KOPT-K1 (cell line): ENCODE results near the gene MYOM3.
"Not testable (repeated sequence)": the region's sequence is repeated elsewhere in the genome, so short reads cannot be mapped to it uniquely, and the experiment has no call there.

Experiments used
- H3K27ac ChIP-seq: fragments of 200-600 bp; sonication (generic); 2 replicates; pipeline ENCODE4 v1.5.1; 2016; ENCODE audit warnings: antibody characterized with exemption, mild to moderate bottlenecking, low read depth, low read length; ENCODE audit not compliant: poor library complexity, severe bottlenecking
- H3K36me3 ChIP-seq: fragments of 200-600 bp; sonication (generic); 2 replicates; pipeline ENCODE4 v1.5.1; 2017; ENCODE audit warnings: antibody characterized with exemption, mild to moderate bottlenecking, low read length, moderate library complexity; ENCODE audit not compliant: insufficient read depth
- H3K9me3 ChIP-seq: fragments of 200-600 bp; sonication (generic); 2 replicates; pipeline ENCODE4 v1.5.1; 2017; ENCODE audit warnings: antibody characterized with exemption, low read length, mild to moderate bottlenecking; ENCODE audit not compliant: insufficient read depth, poor library complexity, severe bottlenecking

Gene MYOM3

GRCh38 chr1:24036088-24036487 is 75.8 kb downstream of the MYOM3 start:
- Histone ChIP-seq H3K36me3 (no peaks in the 10 kb centered on the region), H3K27ac (no peak overlapping the region)

GRCh38 chr1:24032981-24033380 is 79.0 kb downstream of the MYOM3 start:
- H3K27ac ChIP-seq, result no peak overlapping the region
- no peaks in the 10 kb centered on the region for H3K36me3 ChIP-seq
- no peaks in the 10 kb centered on the region for H3K9me3 ChIP-seq

More at GRCh38 chr1:24036088-24036487, 75.8 kb downstream of the MYOM3 start:
- no peaks in the 10 kb centered on the region for H3K9me3 ChIP-seq

DNA sequence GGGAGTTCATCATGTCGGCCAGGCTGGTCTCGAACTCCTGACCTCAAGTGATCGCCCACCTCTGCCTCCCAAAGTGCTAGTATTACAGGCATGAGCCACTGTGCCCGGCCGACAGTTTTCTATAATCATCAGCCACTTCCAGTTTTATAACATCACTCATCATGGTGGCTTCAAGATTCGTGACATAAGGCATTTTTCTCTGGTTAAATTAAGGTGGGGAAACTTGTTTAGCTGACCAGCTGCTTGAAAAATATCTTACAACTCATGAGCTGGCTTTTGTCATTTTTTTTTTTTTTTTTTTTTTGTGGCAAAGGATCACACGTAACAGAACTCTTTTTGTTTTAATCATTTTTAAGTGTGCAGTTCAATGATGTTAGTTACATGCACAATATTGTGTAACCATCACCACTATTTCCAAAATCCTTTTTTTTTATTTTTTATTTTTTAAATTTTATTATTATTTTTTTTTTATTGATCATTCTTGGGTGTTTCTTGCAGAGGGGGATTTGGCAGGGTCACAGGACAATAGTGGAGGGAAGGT is 80.9 kb downstream of the MYOM3 start:
- not testable (repeated sequence) for H3K27ac ChIP-seq, H3K36me3 ChIP-seq, H3K9me3 ChIP-seq

- Histone ChIP-seq H3K36me3 (no peaks in the 10 kb centered on the region), H3K9me3 (no peaks in the 10 kb centered on the region), H3K27ac (no peak overlapping the region)
Observed at GRCh38 chr1:24027838-24028468, 84.0 kb downstream of the MYOM3 start.

DNA sequence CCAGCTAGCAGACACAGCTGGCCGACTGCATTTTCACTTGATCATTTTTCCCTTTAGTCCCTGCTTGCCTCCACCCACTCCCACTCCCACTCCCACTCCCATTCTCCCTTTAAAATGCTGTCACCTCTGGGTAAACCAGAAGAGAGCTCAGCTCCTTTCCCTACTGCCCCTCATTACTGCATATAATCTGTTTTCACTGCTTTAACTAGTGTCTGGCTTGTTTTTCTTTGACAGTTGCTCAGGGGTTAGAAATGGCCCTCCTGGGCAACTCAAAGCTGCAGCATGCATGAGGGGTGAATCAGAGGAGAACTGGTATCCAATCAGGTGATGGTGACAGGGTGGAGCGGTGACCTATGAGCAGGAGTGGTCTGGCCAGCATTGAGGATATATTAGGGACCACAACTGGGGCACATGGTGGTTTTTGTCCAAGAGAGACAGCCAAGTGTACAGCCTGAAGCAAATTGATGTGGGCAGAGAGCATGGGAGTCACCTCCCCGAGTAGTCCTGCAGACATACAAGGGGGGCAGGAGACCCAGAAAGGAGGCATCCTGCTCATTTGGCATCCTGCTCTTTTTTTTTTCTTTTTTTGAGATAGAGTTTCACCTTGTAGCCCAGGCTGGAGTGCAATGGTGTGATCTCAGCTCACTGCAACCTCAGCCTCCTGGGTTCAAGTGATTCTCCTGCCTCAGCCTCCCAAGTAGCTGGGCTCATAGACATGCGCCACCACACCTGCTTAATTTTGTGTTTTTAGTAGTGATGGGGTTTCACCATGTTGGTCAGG is 89.2 kb downstream of the MYOM3 start:
- no peaks in the 10 kb centered on the region for H3K9me3 ChIP-seq
- H3K27ac ChIP-seq, result no peak overlapping the region
- no peaks in the 10 kb centered on the region for H3K36me3 ChIP-seq

DNA sequence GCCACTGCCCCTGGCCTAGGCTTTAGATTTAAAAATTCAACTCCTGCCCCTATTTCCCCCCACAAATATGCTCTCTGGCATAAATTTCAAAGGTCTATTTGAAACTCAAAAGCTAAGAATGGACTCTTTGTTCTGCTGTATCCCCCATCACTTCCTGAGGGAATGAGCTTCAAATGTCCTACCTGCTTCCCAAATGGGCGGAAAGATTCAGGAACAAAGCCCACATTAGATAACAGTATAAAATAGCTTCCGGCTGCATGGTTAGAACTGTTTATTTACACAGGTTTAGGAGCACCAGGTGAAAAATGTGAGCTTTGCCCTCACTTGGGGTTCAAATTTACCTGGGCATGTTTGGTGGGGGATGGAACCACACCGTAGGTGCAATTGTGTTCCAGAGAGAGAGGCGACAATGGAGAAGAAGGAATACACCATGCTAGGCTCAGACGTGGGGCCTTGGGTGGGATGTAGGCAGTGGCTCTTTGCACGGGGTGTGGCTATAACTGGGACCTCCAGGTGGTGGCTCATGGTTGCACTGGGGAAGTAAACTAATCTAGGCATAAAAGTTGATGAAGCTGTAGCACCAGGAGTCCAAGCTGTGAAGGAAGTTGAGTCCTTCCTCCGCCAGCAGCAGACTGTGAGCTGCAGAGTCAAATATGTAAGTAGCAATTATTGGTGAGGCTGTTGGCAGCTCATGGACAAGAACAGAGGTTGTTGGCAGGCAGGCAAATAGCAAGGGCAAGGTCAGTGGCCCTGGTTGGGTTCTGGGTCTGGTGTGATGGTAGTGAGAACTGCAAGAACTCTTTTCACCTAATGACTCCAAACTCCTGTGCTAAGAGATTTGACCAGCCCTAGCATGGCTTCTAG is 90.3 kb downstream of the MYOM3 start:
- Histone ChIP-seq H3K36me3 (no peaks in the 10 kb centered on the region), H3K27ac (no peak overlapping the region), H3K9me3 (no peaks in the 10 kb centered on the region)

DNA sequence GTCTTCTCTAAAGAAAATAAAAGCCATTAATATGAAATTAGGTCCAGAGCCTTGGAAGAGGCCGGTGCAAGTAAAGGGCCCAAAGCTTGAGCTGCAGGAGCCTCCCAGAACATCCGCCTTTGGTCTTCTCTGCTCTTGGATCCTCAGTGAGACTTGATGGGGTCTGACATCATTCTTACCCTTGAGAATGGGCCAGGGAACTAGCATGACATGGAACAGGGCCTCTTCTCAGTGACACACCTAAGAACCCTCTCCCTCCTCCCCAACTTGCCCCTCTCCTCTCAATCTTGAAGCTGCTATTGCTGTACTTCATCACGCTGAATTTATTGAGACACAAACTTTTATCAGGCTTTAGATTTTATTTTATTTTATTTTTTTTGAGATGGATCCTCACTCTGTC is 91.5 kb downstream of the MYOM3 start:
- Histone ChIP-seq H3K27ac (no peak overlapping the region), H3K36me3 (no peaks in the 10 kb centered on the region), H3K9me3 (no peaks in the 10 kb centered on the region)

GRCh38 chr1:24020025-24020424 is 91.9 kb downstream of the MYOM3 start:
- Histone ChIP-seq H3K9me3 (no peaks in the 10 kb centered on the region), H3K36me3 (no peaks in the 10 kb centered on the region), H3K27ac (no peak overlapping the region)

GRCh38 chr1:24018611-24019580 is 93.0 kb downstream of the MYOM3 start:
- H3K27ac ChIP-seq, result no peak overlapping the region
- no peaks in the 10 kb centered on the region for H3K9me3 ChIP-seq
- H3K36me3 ChIP-seq, result no peaks in the 10 kb centered on the region

- Histone ChIP-seq H3K9me3 (no peaks in the 10 kb centered on the region), H3K27ac (no peak overlapping the region), H3K36me3 (no peaks in the 10 kb centered on the region)
Observed at GRCh38 chr1:24015221-24016210, 96.4 kb downstream of the MYOM3 start.

DNA sequence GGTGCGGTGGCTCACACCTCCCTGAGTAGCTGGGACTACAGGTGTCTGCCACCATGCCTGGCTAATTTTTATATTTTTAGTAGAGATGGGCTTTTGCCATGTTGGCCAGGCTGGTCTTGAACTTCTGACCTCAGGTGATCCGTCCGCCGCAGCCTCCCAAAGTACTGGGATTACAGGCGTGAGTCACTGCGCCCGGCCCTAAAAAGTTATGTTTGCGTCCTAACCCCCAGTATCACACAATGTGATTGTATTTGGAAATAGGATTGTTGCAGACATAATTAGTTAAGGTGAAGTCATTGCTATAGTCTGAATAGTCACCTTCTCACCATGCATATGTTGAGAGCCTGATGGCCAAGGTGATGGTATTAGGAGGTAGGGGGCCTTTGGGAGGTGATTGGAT is 99.1 kb downstream of the MYOM3 start:
- H3K27ac ChIP-seq, H3K36me3 ChIP-seq, H3K9me3 ChIP-seq: not testable (repeated sequence)

- Histone ChIP-seq H3K9me3 (peaks cover 5% of the 10 kb centered on the region), H3K36me3 (no peaks in the 10 kb centered on the region), H3K27ac (no peak overlapping the region)
Observed at GRCh38 chr1:24010650-24011049, 101.3 kb downstream of the MYOM3 start.

DNA sequence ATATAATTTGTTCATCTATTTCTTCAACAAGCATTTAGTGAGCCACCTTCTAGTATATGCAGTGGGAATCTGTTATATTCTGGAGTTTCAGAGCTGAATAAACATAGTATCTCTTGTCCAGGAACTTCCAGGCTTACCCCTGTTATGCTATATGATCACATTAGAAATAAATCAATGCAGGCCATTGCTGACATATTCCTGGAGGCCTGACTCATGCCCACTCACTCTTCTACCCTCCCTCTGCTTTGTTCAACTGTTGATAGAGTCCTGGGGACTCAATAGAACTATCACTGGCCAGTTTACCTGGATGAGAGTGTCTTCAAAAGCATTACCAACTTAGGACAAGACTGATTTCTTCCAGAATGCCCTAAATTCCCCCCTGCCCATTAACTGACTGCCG is 102.5 kb downstream of the MYOM3 start:
- Histone ChIP-seq H3K9me3 (peaks cover 5% of the 10 kb centered on the region), H3K36me3 (no peaks in the 10 kb centered on the region), H3K27ac (no peak overlapping the region)
